Activated CD4-positive, alpha-beta T cell treated with anti-CD3 and anti-CD28 coated beads, Interleukin-2, amount 50 U/mL, for 16 hours (primary cell): ENCODE data around the gene IQGAP2.
"Not testable (repeated sequence)": the region's sequence is repeated elsewhere in the genome, so short reads cannot be mapped to it uniquely, and the experiment has no call there.

Experiments
- DNase-seq: peaks from one replicate; pipeline ENCODE4 v3.0.0-alpha.2; 2020

The IQGAP2 gene

DNA sequence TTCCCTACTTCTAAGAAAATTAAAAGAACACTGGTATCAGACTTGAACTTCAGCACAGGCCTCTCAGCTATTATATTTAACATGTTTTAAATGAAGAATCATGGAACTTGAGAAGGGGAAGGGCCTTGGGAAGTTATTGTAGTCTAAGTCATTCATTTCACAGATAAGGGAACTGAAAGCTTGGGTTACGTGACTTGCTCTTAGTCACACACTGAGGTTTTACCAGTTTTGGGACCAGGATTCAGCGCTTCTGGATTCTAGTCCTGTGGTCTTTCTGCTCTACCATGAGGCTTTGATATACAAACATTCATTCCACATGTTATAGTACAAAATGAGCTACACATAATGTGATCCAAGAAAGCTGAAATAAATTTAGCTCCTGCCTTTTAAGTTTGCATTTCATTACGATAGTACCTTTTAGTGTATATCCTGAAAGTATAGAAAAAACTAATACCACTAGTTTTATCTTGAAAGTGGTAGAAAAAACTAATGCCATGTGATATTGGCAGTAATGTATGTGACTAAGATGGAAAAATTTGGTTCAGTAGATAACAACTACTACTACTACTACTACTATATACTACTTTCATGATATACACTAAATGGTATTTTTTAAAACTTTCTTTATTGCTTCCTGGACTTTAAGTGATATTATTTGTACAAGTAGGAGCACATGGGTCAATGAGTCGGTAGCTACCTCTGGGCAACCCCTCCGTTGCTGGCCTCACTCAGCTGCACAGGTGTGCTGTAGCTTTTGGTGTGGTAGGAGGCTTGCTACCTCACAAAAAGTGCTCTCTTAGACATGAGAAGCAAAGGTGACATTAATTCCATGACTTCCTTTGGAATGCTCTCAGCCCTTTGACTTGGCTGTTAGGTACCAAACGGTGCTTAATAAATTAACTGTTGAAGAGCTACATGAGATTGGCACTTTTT, 179.4 kb downstream of the IQGAP2 start:
- peak; percentile 63 for DNase-seq

DNA sequence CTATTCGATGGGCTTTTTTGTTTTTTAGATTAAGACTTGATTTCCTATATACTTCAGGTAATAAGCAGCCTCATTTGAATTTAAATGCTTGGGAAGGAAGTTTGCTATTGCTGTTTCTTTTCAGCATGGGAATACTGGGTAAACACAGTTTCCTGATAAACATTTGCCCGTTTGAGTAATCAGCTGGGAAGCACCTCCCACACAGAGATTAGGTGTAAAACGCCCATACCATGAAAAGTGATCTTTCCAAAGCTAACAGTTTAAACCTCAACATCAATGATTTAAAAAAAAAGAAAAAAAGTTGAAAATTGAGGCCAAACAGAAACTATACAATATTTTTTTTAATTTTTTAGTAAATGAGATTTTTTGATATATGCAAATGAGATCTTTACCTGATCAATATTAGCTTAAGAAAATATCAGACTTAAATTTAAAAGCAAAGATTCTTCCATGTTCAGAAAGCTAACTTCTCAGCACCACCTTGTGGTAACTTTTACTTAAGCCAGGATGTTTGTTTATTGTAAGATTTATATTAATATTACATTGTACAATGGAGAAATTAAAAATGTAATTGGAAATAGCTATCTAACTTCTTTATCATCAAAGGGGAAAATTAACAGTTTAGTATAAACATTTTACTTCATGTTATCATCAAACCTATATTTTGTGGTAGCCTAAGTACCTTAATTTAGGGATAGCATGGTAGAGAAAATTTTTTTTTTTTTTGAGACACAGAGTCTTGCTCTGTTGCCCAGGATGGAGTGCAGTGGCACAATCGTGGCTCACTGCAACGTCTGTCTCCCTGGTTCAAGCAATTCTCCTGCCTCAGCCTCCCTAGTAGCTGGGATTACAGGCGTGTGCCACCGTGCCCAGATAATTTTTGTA, 180.3 kb downstream of the IQGAP2 start:
- no peak for DNase-seq

DNA sequence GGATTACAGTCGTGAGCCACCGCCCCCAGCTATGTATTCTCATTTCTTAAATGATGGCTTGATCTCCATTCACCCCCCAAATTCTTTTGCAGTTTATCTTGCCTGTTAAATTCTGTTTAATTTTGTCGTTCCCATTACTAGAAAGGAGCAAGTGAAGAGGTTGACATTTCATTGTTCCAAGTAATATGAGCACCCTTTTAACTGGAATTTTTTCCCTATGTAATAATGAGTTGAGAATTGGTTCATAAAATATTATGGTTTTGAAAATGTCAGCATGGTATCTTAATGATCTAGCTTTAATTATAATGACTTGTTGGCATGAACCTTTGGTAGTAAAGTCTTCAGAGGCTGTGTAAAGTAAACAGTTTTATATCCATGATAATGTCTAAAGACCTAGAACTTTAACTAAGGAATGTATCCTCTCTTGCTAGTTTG, 182.7 kb downstream of the IQGAP2 start:
- no peak for DNase-seq

DNA sequence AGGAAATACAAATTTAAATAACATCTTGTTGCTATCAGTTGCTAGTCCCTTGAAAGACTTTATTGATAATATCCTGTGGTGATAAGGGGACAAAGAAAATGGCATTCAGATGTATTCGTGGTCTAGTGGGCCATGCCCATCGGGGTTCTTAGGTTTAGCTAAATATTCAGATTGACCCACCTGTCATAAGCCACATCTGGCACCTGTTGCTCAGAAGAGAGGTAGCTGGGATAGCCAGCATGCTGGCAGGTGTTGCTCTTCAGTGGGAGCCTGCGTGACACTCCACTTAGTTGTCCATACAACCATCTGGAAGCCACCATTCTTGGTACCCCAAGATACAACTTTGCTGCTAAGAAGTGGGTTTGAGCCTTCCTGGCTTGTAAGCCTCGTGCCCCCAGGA, 183.4 kb downstream of the IQGAP2 start:
- DNase-seq: no peak

DNA sequence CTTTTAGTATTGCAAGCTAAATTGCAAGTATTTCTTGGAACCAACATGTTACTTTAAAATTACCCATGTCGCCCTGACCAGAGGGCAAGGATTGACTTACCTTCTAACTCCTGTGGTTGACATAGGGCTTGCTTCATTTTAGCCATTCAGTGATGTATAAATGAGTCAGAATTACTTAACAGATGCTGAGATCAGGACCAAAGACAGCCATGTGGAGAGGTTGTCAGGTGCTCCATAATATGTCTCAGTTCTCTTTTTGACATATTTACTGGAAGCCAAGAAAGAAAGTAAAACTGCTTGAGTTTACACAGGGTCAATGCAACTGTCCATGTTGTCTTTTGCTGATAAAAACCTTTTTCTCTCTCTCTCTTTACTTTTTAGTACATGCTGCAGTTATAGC, 186.9 kb downstream of the IQGAP2 start:
- DNase-seq: peak; percentile 54

DNA sequence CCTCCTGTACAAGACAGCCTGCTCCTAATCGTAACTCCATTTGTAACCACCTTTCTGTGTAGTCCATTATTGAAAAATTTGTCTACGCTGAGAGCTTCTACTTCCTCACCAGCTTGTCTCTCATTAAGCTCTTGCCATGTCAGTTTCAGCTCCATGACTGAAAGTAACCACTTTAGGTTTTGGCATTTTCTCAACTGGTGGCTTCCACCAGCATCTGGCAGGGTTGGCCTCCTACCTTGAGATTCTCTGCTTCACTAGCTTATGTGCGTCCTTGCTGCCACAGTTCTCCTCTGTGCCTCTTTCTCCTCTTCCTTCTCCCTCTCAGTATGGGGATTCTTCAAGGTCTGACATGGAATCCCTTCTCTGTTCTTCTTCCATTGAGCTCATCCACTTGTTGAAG, 188.3 kb downstream of the IQGAP2 start:
- DNase-seq: no peak

DNA sequence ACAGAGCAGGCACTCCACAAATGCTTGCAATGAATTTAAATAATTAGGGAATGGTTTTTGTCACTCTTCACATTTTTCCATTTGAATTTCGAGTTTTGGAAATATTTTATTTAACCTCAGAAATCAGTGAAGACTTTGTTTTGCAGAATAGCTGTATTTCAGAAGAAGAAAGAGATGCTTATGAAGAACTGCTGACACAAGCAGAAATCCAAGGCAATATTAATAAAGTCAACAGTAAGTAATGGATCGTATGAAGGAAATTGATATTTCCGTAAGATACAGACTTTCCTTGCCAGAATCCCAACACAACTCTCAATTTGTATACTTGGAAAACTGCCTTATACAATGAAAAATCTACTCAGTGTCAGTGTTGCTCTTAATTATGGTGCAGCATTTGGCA, 189.6 kb downstream of the IQGAP2 start:
- DNase-seq: no peak

DNA sequence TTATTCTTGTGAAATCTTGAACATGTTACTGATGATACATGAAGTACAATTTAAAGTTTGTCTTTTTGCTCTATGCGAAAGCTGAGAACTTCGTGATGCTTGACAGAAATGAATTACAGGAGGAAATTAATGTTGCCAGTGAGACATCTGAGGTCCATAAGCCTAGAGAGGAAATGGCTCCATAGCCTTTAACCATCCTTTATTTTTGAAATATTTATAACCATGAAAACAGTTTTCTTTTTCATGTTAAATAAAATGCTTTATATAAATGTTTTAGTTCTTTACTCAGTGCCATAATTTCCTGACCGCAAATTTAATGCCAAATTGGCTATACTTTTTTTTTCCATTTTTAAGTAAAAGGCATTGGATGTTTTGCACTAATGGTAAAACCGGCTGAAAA, 191.0 kb downstream of the IQGAP2 start:
- no peak for DNase-seq

DNA sequence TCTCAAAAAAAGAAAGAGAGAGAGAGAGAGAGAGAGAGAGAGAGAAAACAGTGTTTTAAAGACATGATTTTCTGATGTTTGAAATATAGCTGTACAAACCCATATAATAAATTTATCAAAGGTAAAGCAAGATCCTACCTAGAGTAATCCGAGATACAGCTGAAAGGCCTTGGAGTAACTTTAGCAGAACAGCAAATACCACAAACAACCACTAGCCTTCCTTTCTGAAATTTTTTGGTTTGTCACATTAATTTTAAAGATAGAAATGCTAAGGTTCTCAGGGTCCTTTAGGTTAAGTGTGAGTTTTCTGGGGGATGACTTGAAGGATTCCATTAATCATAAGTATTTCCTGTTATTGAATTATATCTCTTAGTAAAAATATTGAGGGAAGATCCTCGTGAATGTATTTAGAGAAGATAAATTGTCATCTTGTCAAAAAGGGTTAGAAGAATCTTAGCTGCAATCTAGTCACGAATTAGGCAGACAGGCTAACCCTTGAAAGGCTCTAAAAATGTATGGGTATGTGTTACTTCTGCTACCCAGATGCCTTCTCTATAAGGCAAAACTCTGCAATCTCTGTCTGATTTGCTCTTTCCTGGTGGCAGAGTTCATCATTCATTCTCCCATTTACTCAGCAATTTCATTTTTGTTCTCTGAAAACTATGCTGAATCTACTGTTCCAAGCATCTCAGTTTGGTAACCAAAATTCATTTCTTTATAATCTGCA, 192.8 kb downstream of the IQGAP2 start:
- DNase-seq: no peak

DNA sequence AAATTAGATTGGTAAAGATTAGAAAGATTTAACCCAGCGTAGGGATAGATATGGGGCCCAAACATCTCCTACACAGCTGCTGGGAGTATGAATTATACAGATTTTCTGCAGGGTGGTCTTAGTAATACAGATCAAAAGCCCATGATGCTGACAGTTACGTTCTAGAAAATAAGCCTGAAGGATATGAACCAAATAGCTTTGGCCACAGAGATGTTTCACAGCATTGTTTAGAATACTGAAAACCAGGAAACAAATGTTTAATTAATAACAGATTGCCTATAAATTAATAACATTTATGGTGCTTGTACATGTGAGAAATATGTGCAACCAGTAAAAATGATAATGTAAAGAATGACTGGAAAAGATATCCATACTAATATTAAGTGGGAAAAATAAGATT, 195.4 kb downstream of the IQGAP2 start:
- no peak for DNase-seq

DNA sequence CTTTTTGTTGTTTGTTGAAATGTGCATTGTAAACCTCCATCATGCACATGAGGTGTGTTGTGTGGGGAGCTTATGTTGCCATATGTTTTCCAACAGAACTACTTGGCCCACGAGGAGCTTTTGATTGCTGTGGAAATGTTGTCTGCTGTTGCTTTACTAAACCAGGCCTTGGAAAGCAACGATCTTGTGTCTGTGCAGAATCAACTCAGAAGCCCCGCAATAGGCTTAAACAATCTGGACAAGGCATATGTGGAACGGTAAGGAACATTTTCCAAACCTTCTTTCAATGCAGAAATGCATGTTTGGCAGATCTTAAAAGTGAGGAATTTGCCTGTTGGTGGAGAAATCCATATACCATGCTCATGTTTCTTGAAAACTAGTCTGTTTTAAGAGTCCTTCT, 197.6 kb downstream of the IQGAP2 start:
- no peak for DNase-seq

DNA sequence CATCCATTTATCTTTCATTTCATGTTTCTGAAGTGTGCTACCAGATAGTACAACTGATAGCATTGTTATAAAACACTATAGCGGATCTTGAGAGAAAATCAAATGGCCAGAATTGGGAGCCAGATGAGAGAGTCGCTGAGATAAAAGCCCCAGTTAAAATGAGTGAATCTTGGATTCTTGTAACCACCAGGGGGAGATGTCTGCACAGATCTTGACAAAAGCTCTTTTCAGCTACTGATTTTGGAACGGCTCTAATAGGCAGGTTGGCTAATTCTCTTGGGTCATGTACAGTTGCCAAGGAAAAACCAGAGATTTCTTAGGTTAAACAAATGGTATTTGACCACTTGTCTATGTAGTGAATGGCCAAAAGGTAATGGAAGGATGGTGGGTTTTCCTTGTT, 198.4 kb downstream of the IQGAP2 start:
- peak; percentile 69 for DNase-seq

DNA sequence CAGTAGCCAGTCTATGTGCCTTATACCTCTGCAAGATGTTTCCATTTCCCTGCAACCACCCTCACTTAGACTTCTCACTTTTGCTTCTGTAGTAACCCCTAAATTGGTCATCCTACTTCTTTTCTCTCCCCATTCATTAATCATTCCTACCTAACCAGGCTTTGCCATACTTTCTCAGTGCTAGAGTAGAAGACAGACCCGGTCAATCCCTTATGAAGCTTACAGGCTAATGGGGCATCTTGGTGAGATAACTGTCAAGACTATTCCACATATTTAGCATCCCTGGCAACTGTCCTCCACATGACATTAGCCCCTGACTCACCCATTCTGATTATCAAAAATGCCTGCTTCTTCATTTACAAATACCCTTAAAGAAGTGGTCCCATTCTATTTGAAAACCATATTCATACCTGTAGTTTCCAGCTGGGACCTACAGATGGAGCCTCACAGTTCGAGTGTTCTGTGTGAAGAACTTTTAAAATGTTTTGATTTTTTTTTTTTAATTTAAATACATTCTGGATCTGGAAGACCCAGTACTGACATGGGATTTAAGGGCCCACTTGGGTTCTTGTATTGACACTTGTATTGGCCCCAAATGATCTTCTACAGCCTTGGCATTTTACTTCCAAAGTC, 199.1 kb downstream of the IQGAP2 start:
- no peak for DNase-seq

DNA sequence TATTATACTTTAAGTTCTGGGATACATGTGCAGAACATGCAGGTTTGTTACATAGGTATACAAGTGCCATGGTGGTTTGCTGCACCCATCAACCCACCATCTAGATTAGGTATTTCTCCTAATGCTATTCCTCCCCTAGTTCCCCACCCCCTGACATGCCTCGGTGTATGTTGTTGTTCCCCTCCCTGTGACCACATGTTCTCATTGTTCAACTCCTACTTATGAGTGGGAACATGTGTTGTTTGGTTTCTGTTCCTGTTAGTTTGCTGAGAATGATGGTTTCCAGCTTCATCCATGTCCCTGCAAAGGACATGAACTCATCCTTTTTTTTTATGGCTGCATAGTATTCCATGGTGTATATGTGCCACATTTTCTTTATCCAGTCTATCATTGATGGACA, 200.9 kb downstream of the IQGAP2 start:
- not testable (repeated sequence) for DNase-seq

DNA sequence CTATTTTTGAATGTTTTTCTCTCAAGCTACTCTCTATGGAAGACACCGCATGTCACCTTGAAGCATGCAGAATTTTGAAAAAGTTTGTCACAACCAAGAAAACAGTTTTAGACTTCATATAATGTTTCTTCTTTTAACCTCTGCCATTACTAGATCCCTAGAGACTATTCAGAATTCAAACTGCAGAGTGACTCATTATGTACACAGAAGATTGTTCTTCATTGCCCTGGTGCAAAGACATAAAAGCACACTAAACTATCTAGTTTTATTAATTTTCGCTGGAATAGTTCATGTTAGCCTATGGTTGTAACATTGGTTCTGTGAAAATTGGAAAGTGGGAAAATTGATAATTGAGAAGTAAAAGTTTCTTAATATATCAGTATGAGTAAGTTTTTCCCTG, 201.8 kb downstream of the IQGAP2 start:
- no peak for DNase-seq

DNA sequence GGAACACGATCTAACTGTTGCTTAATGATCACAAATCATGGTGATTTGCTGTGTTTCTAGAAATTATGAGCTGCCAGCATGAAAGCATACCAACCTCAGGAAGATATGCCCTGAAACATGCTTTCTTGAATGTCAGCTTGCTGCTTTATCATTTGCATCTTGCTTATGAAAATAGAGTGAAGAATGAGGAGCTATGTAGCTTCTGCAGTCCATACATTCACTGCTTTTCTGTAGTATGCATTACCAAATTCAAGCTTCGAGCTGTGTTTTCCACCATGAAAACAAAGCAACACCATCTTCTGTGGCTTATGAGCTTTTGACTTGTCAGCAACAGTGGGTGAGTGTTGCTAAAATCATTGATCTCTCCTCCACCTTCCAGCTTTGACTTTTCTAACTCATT, 203.6 kb downstream of the IQGAP2 start:
- no peak for DNase-seq

DNA sequence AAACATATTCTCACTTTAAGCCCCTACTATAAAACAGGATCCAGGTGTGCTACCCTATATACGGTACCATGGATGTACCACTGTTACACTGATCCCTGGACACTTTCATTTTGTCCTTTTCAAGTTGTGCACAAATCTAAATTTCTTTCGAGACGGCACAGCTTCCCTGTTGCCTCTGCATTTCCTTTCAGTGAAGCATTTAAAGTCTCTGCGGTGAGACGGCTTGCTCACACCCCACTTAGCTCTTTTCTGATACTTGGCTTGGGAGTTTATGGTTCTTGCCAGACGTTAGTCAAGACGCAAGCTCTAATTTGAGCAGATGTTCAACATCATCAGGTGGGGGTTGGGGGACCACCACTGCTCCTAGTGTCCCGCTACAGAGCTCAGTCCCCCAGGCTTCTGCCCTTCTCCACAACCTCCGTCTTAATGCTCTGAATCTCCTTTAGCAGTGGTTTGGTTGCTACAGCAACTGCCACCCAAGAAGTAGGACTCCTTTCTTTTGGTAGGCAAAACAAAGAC, 204.3 kb downstream of the IQGAP2 start:
- DNase-seq: no peak

DNA sequence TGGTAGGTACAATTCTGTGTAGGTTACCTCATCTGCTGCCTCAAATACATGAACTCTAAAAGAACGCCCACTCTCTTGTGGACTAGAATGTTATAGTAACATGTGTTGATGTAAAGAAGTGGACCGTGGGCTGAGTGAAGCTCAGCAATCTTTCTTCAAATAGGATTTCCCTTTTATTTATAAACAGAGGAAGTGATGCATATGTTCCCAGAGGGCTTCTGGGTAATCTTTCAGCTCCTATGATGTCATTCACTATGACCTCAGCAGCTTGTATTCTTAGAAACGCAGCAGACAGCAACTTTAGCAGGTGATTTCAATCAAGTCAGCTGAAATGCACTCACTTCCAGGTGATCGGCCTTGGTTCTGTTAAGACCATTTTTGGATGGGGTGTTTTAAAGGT, 205.7 kb downstream of the IQGAP2 start:
- peak; percentile 13 for DNase-seq

DNA sequence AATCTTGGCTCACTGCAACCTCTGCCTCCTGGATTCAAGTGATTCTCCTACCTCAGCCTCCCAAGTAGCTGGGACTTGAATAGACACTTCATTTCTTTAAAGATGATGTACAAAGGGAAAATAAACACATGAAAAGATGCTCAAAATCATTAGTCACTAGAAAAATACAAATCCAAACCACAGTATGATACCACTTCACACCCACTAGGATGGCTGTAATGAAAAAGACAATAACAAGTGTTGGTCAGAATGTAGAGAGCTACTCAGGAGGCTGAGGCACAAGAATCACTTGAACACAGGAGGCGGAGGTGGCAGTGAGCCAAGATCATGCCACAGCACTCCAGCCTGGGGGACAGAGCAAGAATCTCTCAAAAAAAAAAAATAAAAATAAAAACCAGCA, 207.1 kb downstream of the IQGAP2 start:
- DNase-seq: no peak

DNA sequence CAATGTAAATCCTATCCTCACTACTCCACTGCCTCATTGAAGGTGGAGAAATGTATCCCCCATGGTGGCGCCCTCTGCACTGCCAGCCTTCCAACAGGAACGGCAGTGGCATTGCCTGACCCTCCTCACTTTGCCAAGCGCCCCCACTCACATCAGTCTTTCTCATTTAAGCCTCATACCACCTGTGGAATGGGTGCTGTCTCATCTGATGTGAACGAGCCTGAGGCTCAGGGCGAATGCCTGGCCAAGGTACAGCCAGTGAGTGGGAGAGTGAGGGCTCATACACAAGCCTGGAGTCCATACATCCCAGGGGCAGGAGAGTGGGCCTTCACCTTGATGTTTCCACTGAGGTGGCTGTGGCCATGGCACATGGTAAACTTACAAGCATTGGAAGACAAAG, 209.9 kb downstream of the IQGAP2 start:
- no peak for DNase-seq

DNA sequence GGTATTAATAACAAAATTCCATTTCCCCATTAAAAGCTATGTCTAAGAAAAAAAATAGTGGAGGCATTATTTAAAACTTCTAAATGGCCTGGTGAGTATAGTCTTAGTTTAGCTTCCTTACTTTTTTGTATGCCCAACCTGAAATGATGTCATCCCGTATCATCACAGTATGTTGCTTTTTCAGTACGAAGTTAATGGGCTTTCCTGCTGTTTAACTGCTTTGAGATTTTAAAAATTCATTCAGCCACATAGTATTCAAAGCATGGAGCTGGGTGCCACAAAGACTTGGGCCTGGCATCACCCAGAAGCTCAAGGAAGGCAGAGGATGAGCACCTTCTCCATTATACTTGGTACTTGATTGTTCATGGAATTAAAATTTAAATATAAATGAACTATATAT, 212.7 kb downstream of the IQGAP2 start:
- DNase-seq: no peak

DNA sequence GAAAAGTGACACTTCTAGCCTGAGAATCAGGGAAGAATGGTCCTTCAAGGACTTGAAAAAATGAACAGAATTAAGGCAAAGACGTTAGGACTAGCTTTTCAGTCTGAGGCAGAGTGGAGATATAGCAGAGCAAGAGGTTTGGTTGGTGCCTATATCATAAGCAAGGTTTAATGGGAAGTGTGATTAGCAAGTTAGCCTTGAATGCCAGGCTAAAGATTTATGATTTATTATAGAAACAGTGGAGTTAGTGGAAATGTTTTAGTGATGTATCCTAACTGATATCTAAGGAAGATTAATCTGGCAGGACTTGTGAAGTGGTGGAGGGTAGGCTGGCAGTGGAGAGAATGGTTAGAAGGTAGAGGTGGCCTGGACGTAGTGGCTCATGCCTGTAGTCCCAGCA, 213.1 kb downstream of the IQGAP2 start:
- DNase-seq: no peak

DNA sequence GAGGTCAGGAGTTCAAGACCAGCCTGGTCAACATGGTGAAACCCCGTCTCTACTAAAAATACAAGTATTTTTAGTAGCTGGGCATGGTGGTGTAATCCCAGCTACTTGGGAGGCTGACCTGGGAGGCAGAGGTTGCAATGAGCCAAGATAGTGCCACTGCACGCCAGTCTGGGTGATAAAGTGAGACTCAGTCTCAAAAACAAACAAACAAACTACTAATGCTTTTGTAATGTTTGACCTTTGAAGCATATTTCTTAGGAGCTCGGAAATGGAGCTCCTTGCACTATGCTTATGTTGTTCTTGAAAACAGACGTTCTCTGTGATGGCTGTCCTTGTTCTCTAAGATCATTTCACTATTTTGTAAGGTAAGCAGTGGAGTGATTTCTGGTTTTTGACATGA, 214.1 kb downstream of the IQGAP2 start:
- DNase-seq: no peak
